GM19438 (cell line): Measurements from ENCODE around the gene FBXL4.

Experiments used
- ATAC-seq: cut with Tn5 transposase; IDR thresholded peaks from one replicate; pipeline ENCODE4 v1.9.1; 2021; ENCODE audit warnings: low read depth; ENCODE audit not compliant: unreplicated experiment

The FBXL4 gene

DNA sequence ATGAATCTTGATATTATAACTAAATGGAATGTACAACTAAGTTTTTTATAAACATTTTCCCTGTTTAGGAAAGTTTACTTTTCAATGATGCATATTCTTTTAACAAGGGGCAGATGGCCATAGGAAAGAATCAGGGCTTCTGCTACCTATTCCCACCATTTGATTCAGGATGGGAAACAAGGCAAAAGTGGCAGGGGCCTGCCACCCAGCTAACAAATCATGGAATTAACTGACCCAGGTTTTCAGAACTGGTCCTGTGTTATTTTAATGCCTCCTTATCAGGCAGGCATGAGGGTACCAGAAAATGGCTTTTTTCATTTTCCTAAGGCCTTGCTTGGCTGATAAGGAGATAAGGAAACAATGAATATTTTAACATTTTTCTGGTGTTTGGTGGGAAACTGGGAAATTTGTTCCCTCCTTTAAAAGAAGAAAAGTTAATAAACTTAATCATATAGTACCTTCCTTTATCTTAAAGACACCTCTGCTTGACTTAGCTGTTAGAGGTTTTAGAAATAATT lies 106.7 kb downstream of the FBXL4 start:
- ATAC-seq: no peak

DNA sequence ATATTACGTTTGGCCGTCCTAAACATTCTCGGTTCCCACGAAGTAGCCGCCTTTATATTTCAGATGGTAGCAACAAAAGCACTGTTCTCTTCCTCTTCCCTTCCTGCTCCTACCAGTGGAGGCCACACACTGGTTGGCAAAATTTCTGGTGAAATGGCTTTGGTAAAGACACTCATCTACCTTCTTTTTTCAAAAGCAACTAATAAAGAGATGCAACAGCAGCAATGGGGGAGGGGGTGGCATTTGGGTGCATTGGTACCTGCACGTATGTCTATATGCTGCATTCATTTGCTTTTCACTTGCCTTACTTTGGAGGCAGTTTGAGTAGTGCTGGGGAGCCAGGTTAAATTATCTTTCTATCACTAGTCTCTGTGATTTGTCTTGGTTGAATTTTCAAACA lies 107.4 kb downstream of the FBXL4 start:
- ATAC-seq: no peak

- no peak for ATAC-seq
Observed at GRCh38 chr6:98839781-98840361, 107.9 kb downstream of the FBXL4 start.

DNA sequence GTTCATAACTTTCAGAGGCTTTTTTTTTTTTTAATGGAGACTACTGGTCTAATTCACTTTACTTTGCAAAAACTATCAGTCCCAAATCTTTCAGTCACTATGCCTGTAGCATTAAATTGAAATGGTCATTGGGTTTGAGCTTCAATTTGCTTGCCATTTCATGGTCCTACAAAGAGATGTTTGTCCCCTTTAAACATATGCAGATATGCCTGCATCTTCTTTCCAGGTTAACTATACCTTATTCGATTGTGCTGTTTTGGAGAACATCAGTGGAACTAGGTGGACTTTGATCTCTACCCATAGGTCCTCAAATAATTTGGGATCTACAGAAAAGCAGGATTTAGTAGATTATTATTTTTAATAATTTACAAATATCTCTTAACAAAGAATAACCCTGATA lies 108.8 kb downstream of the FBXL4 start:
- no peak for ATAC-seq

DNA sequence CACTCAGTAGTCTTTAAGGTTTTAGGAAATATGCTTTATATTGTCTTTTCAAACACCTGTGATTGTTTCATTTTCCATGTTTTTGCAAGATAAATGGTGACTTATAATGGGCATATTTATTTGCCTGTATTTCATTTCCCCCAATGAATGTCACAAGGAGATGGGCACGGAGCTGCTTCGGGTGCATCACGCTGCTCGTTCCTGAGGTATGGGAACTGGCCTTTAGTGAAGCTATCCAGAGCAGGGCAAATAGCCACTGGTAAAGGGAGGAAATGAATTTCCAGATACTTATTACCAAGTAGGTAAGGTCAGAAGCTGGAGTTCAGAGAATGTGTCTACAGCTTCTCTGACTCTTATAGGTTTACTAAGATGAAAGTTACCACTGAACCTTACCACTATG lies 109.7 kb downstream of the FBXL4 start:
- no peak for ATAC-seq

- no peak for ATAC-seq
Observed at GRCh38 chr6:98836962-98837944, 110.5 kb downstream of the FBXL4 start.

DNA sequence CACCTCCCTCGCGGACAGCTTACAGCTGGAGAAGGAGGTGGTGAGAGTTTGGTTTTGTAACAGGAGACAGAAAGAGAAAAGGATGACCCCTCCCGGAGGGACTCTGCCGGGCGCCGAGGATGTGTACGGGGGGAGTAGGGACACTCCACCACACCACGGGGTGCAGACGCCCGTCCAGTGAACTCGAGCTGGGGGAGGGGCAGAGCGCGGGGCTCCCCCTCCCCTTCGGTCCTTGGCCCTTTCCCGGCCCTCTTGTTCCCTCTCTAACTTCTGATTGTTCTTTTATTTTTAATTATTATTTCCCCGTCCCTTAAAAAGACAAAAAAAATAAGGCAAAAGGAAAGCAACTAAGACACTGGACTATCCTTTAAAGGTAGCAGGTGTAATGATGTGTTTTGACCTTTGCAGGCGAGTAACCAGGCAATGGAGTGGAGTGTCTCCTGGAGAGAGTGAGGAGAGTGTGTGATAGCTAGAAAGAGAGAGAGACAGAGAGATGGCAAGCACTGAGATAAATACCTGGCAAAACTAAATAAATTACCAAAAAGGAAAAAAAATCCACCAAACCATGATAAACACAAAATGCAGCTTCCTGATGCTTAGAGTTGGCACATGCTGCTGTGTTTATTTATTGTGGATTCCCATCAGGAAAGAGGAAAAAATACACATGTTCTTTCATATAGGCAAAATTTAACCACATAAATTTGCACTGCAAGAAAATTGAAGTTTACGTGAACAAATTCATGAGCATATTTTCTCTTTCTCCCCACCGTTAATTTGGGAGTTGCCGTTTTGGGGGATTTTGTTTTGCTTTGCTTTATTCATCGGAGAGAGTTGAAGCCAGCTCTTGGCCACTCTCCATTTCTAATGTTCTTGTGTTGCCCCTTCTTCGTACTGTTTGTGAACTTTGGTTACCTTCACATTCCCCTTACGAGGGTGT lies 111.5 kb downstream of the FBXL4 start:
- ATAC-seq: no peak

DNA sequence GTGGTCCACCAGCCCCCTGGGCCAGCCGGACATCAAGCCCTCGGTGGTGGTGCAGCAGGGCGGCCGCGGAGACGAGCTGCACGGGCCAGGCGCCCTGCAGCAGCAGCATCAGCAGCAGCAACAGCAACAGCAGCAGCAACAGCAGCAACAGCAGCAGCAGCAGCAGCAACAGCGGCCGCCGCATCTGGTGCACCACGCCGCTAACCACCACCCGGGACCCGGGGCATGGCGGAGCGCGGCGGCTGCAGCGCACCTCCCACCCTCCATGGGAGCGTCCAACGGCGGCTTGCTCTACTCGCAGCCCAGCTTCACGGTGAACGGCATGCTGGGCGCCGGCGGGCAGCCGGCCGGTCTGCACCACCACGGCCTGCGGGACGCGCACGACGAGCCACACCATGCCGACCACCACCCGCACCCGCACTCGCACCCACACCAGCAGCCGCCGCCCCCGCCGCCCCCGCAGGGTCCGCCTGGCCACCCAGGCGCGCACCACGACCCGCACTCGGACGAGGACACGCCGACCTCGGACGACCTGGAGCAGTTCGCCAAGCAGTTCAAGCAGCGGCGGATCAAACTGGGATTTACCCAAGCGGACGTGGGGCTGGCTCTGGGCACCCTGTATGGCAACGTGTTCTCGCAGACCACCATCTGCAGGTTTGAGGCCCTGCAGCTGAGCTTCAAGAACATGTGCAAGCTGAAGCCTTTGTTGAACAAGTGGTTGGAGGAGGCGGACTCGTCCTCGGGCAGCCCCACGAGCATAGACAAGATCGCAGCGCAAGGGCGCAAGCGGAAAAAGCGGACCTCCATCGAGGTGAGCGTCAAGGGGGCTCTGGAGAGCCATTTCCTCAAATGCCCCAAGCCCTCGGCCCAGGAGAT lies 112.4 kb downstream of the FBXL4 start:
- ATAC-seq: no peak

GRCh38 chr6:98834060-98835031 lies 113.4 kb downstream of the FBXL4 start, which contains the start of gene POU3F2:
POU3F2 (plus strand) TSS chr6:98834574; CDS start chr6:98834874, 300 bp downstream.
- peak; percentile 67 for ATAC-seq

DNA sequence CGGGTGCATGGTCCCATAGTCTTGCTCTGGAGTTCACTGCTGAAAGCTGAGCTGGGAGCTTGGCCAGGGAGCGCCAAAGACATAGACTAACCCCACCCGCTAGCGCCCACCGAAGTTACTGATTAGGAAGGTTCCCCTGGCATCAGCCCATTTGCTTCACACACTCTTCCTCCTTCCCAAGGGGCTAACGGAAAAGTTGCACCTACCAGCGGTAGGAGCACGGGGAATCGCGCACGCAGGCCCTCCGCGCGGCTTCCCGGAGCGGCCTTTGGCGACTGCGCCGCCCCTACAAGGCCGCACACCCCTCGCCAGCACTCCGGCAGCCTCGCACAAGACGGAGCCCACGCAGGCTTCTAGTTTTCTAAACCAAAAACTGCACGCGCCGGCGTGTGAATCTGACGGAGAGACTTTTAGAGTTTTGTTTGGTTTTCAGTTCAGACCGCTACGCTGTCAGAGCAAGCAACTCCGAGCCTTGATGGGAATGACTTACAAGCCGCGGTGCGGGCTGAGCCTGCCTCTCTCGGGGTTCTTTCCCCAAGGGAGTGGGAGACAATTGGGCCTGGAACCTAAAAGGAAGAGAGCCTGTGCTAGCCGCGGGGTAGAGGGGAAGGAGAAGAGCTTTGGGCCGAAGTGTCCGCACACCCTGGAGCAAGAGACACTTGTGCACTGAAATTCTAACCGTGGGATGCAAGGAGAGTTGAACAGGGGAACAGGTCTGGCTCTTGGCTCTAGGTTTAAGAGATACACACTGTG lies 114.3 kb downstream of the FBXL4 start:
- ATAC-seq: no peak

GRCh38 chr6:98833057-98833306 lies 114.8 kb downstream of the FBXL4 start:
- ATAC-seq: no peak

DNA sequence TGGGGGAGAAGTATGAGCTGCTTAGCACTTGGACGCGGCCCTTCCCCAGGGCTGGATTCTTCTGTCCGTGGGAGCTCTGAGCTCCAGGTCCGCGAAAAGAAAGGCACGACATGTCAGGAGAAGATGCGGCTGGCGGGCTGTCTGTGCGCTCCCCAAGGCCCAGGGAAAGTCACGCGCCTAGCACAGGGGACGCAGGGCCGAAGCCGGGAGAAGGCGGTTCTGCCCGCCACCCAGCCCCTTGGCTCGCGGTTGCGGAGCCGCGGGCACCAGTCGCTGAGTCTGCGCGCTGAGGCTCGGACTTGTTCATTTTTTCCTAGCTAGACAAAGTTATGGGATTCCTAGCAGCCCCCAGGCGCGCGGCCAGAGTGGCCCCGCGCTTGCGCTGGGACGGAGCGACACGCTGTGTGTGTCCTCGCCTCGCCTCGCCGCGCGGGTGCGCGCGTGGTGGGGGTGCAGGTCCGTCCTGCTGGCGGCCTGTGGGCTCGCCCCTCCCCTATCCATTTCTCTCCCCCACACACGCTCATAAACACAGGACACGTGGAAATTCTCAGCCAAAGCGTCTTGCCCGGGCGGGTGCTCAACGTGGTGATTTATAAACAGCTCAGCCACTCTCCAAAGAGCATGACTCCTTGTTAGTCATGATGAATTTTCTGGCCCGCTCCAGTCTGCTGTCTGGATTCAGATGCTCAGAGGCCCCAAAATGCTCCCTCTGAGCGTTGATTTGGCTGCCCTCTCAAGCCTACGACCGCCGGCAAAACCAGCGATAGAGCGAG lies 115.3 kb downstream of the FBXL4 start:
- ATAC-seq: no peak

DNA sequence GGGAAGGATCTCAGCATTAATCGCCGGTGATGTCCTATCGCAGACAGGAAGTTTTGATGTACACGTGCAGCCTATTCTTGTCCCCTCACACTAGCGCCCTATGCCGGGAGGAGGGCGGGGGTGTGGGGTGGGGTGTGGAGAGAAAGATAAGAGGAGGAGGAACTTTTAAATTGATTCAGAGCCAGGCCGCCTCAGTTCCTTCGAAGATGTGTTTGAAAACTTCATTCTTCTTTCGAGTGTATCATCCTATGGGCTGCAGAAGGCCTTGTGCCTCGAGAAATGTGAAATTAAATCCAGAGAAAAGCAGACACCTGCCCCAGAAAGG lies 115.8 kb downstream of the FBXL4 start:
- no peak for ATAC-seq

DNA sequence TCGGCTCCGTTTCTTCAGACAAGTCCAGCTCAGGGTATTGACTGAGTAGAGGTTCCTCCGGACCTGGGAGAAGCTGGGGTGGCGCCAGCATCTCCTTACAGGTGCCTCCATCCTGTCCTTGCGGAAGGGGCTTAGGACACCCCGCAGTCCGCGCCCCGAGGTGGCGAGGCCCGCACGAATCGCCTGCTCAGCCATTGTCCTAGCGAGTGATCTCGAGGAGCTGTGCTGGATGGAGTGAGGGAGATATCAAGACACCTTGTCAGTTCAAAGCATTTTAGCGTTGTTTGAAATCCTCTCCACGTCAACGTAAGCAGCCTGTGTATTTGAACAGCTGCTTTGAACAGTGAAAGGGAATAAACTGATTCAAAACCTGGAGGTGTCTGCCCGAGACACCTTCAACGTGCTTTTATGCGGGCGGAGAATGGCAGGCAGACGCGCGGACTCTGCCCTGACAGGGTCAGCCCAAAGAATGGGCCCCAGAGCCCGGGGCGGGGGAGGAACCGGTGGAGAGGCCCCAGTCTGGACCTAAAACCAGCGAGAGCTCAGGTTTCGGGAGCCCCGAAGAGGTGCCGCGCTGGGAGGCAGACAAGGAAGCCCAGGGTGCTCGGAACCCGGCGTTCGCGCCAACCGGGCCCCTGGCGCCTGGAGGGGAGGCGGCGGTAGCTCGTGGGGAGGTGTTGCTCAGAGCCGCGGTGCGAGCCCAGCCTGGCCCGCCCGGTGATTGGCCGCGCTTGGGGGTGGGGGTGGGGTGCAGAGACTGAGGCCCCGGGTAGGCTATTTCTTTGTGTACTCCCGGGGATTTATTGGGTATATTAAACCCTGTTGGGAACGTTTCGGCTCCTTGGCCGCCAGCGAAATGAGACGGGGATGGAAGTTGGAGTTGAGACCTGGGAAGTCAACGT lies 116.4 kb downstream of the FBXL4 start:
- no peak for ATAC-seq

GRCh38 chr6:98830146-98830545 lies 117.6 kb downstream of the FBXL4 start:
- no peak for ATAC-seq

DNA sequence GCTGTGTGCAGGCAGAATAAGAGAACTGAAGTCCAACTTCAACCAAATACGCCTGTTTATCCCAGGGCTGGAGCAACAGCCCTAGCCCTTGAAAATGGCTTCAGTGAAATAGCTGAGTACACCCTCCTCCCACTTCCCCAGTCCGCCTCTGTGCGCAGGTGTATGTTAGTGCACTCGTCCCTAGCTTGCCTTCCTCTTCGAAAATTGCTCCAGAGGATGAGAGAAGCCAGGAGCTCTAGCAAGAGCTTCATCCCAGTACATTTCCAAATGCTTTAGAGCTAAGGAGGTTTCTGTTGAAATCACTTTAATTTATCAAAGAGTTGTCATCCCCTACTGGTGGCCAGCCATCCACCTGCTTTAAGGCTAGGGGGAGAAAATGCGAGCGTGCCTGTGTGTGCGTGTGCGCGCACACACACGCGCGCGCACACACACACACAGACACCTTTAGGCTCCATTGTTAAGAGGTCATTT lies 118.8 kb downstream of the FBXL4 start:
- no peak for ATAC-seq
